ENCODE results near the gene GP1BB. TPM values are rescaled to one million over a fixed set of nuclear protein-coding genes. Genes with fewer than 3 reads are reported as not detected.

The GP1BB gene
- total and polyA plus RNA-seq, 2 donors (not counting 3 experiments of a cell fraction or from before 2014, with no cell fraction given) = 1.7 to 6.2 TPM

- no peak for DNase-seq (ENCODE audit: low read depth, low spot score)
- H3K4me1 ChIP-seq (ENCODE audit: control insufficient read depth, extremely low read depth, insufficient read depth, low read length) = no peaks in the 10 kb centered on the region
- H3K4me3 ChIP-seq (replicated peaks in 1 of 3; ENCODE audit: insufficient read depth in 1 of 3, low read depth in 1 of 3, low read length in 3 of 3) = no peak overlapping the region
- H3K9ac ChIP-seq (replicated peaks; ENCODE audit: extremely low read depth, insufficient read depth, low read length) = no peak overlapping the region
- ChIA-PET POLR2A (no interaction called here), CTCF (no interaction called here)
- no peak overlapping the region for H3K27ac ChIP-seq (ENCODE audit: insufficient read depth, low read depth, low read length)
- H3K4me2 ChIP-seq (ENCODE audit: insufficient read depth, low read length) = no peak overlapping the region
- intact Hi-C loops (cut with micrococcal nuclease) = no loop called here
- no peaks in the 10 kb centered on the region for H3K9me1 ChIP-seq (replicated peaks; ENCODE audit: control insufficient read depth, extremely low read depth, insufficient read depth, low read length)
- no peaks in the 10 kb centered on the region for H3K9me3 ChIP-seq (replicated peaks; ENCODE audit: control insufficient read depth, insufficient read depth, low read length)
- H4K20me1 ChIP-seq (replicated peaks; ENCODE audit: control insufficient read depth, extremely low read depth, insufficient read depth, low read length) = no peaks in the 10 kb centered on the region
- no peak overlapping the region for H2AFZ ChIP-seq (ENCODE audit: low read depth, low read length)
- no peak for FAIRE-seq
- dilution Hi-C loops (cut with MboI; ENCODE audit: extremely low pct_ligation_motif_present, low sequenced_read_pairs) = no loop called here
- H3K79me2 ChIP-seq (ENCODE audit: control insufficient read depth, insufficient read depth, low read length) = no peaks in the 10 kb centered on the region
- no TSS peak for BruUV-seq (replicated peaks)
- TF ChIP-seq GATA2 (IDR thresholded peaks at IDR 0.05; ENCODE audit: insufficient read depth, insufficient read length, low read depth, low read length) (no peak), POLR2A (IDR thresholded peaks at IDR 0.05; ENCODE audit: low read depth, low read length) (no peak), FOS (IDR thresholded peaks at IDR 0.05; ENCODE audit: borderline replicate concordance, insufficient read depth, low read length) (no peak), MYC (IDR thresholded peaks at IDR 0.05; ENCODE audit: low read depth, low read length) (no peak), CTCF (IDR thresholded peaks at IDR 0.05; ENCODE audit: extremely low read depth in 1 of 2, insufficient read depth in 1 of 2, low read depth in 1 of 2, low read length in 2 of 2) (no peak), JUN (IDR thresholded peaks at IDR 0.05; ENCODE audit: borderline replicate concordance, insufficient read depth, insufficient read length, low read depth) (no peak), POLR2AphosphoS5 (IDR thresholded peaks at IDR 0.05; ENCODE audit: insufficient read depth, low read depth, low read length) (no peak), EZH2 (IDR thresholded peaks at IDR 0.05; ENCODE audit: borderline replicate concordance, low read depth, low read length, severe bottlenecking) (no peak), MAX (IDR thresholded peaks at IDR 0.05; ENCODE audit: insufficient read depth, insufficient read length) (no peak)
- H3K27me3 ChIP-seq (ENCODE audit: control insufficient read depth in 2 of 2, insufficient read depth in 2 of 2, low read length in 2 of 2) = peaks cover 3 to 26% of the 10 kb centered on the region in 2 experiments
- no peaks in the 10 kb centered on the region for H3K36me3 ChIP-seq (ENCODE audit: control insufficient read depth in 2 of 2, extremely low read depth in 1 of 2, insufficient read depth in 2 of 2, low read length in 2 of 2)
These were observed 41.5 kb upstream of the GP1BB start for GRCh38 chr22:19681863-19682245.

Measured in endothelial cell of umbilical vein (primary cell).